HEK293 (cell line): Measurements from ENCODE around the gene KCNQ1.

Source experiments
- CTCF ChIA-PET: fragments of 350-600 bp; formaldehyde crosslinking; extraction: SDS; loops from one replicate; lab custom pipeline; 2021; ENCODE audit warnings: antibody characterized with exemption; lab: Yijun Ruan, JAX
- POLR2A ChIA-PET: fragments of 300-600 bp; formaldehyde crosslinking; extraction: SDS; loops from one replicate; lab custom pipeline; 2020; ENCODE audit warnings: antibody characterized with exemption, inconsistent platforms; lab: Yijun Ruan, JAX
- H3K27ac ChIP-seq: fragments of 200-500 bp; sonication (Bioruptor generic); 2 replicates; pipeline ENCODE4 v1.5.1; 2014; ENCODE audit warnings: low read depth, low read length, control low read depth, inconsistent platforms; ENCODE audit errors: extremely low read depth
- H3K36me3 ChIP-seq, 2 experiments: fragments of 200-500 bp in 1 of 2; sonication (Bioruptor generic) in 1 of 2; 1 replicate in 1 of 2; 2 replicates in 1 of 2; pipeline ENCODE4 v1.5.1; 2014 to 2017; ENCODE audit warnings: inconsistent platforms in 2 of 2, low read length in 2 of 2; ENCODE audit not compliant: control insufficient read depth in 2 of 2, insufficient read depth in 1 of 2
- H3K4me1 ChIP-seq: fragments of 200-500 bp; sonication (Bioruptor generic); 2 replicates; pipeline ENCODE4 v1.5.1; 2014; ENCODE audit warnings: mild to moderate bottlenecking, low read length, inconsistent platforms; ENCODE audit not compliant: control insufficient read depth, insufficient read depth
- H3K4me3 ChIP-seq: 2 replicates; pipeline ENCODE4 v1.5.1; 2011; ENCODE audit warnings: low read depth, mild to moderate bottlenecking, control low read depth, low read length, moderate library complexity
- H3K9me3 ChIP-seq: fragments of 200-500 bp; sonication (Bioruptor generic); 2 replicates; pipeline ENCODE4 v1.5.1; 2014; ENCODE audit warnings: low read depth, low read length, inconsistent platforms; ENCODE audit not compliant: control insufficient read depth, insufficient read depth
- ELK4 ChIP-seq: IDR thresholded peaks from 2 replicates; pipeline ENCODE4 v1.6.1; 2011; ENCODE audit warnings: mild to moderate bottlenecking, low read depth, low read length, borderline replicate concordance
- ZBTB11 ChIP-seq: fragments of 450-650 bp; formaldehyde crosslinking; conservative IDR thresholded peaks from 2 replicates; pipeline ENCODE4 v1.5.1; 2016; ENCODE audit warnings: low read depth, missing biosample characterization, missing genetic modification characterization
- ZBTB6 ChIP-seq: fragments of 450-650 bp; formaldehyde crosslinking; IDR thresholded peaks from 2 replicates; pipeline ENCODE4 v1.5.1; 2017; ENCODE audit warnings: missing biosample characterization, missing genetic modification characterization
- ZFP37 ChIP-seq: fragments of 450-650 bp; formaldehyde crosslinking; IDR thresholded peaks from 2 replicates; pipeline ENCODE4 v1.5.1; 2016; ENCODE audit warnings: missing biosample characterization, missing genetic modification characterization
- ZNF140 ChIP-seq: fragments of 450-650 bp; formaldehyde crosslinking; IDR thresholded peaks from 2 replicates; pipeline ENCODE4 v1.5.1; 2016; ENCODE audit warnings: missing biosample characterization, missing genetic modification characterization
- ZNF202 ChIP-seq: fragments of 450-650 bp; formaldehyde crosslinking; IDR thresholded peaks from 2 replicates; pipeline ENCODE4 v1.5.1; 2016; ENCODE audit warnings: missing biosample characterization, missing genetic modification characterization, borderline replicate concordance
- ZNF302 ChIP-seq: fragments of 450-650 bp; formaldehyde crosslinking; IDR thresholded peaks from 2 replicates; pipeline ENCODE4 v1.5.1; 2016; ENCODE audit warnings: missing biosample characterization, missing genetic modification characterization, low read depth
- ZNF404 ChIP-seq: fragments of 450-650 bp; formaldehyde crosslinking; IDR thresholded peaks from 2 replicates; pipeline ENCODE4 v1.5.1; 2017; ENCODE audit warnings: missing biosample characterization, missing genetic modification characterization
- ZNF426 ChIP-seq: fragments of 450-650 bp; formaldehyde crosslinking; IDR thresholded peaks from 2 replicates; pipeline ENCODE4 v1.5.1; 2017; ENCODE audit warnings: missing biosample characterization, missing genetic modification characterization, mild to moderate bottlenecking, inconsistent platforms, moderate library complexity
- ZNF449 ChIP-seq: fragments of 450-650 bp; formaldehyde crosslinking; IDR thresholded peaks from 2 replicates; pipeline ENCODE4 v1.5.1; 2017; ENCODE audit warnings: missing biosample characterization, mild to moderate bottlenecking, missing genetic modification characterization, moderate library complexity
- ZNF473 ChIP-seq: fragments of 450-650 bp; formaldehyde crosslinking; IDR thresholded peaks from 2 replicates; pipeline ENCODE4 v1.5.1; 2017; ENCODE audit warnings: missing biosample characterization, missing genetic modification characterization
- ZNF624 ChIP-seq: fragments of 450-650 bp; formaldehyde crosslinking; IDR thresholded peaks from 2 replicates; pipeline ENCODE4 v1.5.1; 2017; ENCODE audit warnings: missing biosample characterization, missing genetic modification characterization
- ZNF658 ChIP-seq: fragments of 450-650 bp; formaldehyde crosslinking; IDR thresholded peaks from 2 replicates; pipeline ENCODE4; 2016; ENCODE audit warnings: missing biosample characterization, missing genetic modification characterization
- ZNF701 ChIP-seq: fragments of 450-650 bp; formaldehyde crosslinking; IDR thresholded peaks from 2 replicates; pipeline ENCODE4 v1.5.1; 2016; ENCODE audit warnings: missing biosample characterization, missing genetic modification characterization
- ZNF792 ChIP-seq: fragments of 450-650 bp; formaldehyde crosslinking; IDR thresholded peaks from 2 replicates; pipeline ENCODE4 v1.5.1; 2016; ENCODE audit warnings: missing biosample characterization, missing genetic modification characterization
- ZSCAN16 ChIP-seq: fragments of 450-650 bp; formaldehyde crosslinking; IDR thresholded peaks from 2 replicates; pipeline ENCODE4 v1.5.1; 2016; ENCODE audit warnings: missing biosample characterization, missing genetic modification characterization

Gene KCNQ1

GRCh38 chr11:2664791-2665525 lies 220.2 kb downstream of the KCNQ1 start (continued):
- no peak for TF ChIP-seq ZNF404 (tag by site-specific recombination)
- no peak for TF ChIP-seq ZNF658 (tag by site-specific recombination)

- ChIA-PET CTCF (no interaction called here), POLR2A (no interaction called here)
Observed at GRCh38 chr11:2665526-2666400, 221.0 kb downstream of the KCNQ1 start.

GRCh38 chr11:2666401-2666741 lies 221.6 kb downstream of the KCNQ1 start:
- POLR2A ChIA-PET: no interaction called here
- Histone ChIP-seq H3K27ac (no peak overlapping the region), H3K9me3 (no peaks in the 10 kb centered on the region), H3K36me3 (peaks cover 0 to 67% of the 10 kb centered on the region in 2 experiments; a peak in 1 of 3 replicates), H3K4me3 (no peak overlapping the region)
- TF ChIP-seq ZNF473 (tag by site-specific recombination) (no peak), ZNF426 (tag by site-specific recombination) (no peak), ZBTB11 (tag by site-specific recombination) (no peak), ZNF624 (tag by site-specific recombination) (no peak), ELK4 (no peak), ZSCAN16 (tag by site-specific recombination) (no peak)
- TF ChIP-seq, all 188 proteins: peak for 0
- CTCF ChIA-PET: no interaction called here
- no peaks in the 10 kb centered on the region for H3K4me1 ChIP-seq

More at GRCh38 chr11:2665526-2666400, 221.0 kb downstream of the KCNQ1 start:
- Histone ChIP-seq H3K4me1 (no peaks in the 10 kb centered on the region), H3K4me3 (no peak overlapping the region), H3K27ac (no peak overlapping the region), H3K9me3 (no peaks in the 10 kb centered on the region), H3K36me3 (peaks cover 0 to 64% of the 10 kb centered on the region in 2 experiments; a peak in 1 of 3 replicates)
- no peak for TF ChIP-seq ZBTB6
- TF ChIP-seq ZNF701 (tag by site-specific recombination): no peak
- no peak for TF ChIP-seq ZNF449
- TF ChIP-seq ZNF202 (tag by site-specific recombination): no peak
- TF ChIP-seq ZNF792 (tag by site-specific recombination): no peak
- TF ChIP-seq ZNF658 (tag by site-specific recombination): no peak
- TF ChIP-seq ZFP37 (tag by site-specific recombination): no peak
- TF ChIP-seq ZNF302 (tag by site-specific recombination): no peak
- TF ChIP-seq ZNF140 (tag by site-specific recombination): no peak
